ENCODE data around the gene TRIM17.

TRIM17 gene

GRCh38 chr1:228376651-228377631 is 39.7 kb downstream of the TRIM17 start:
- DNase-seq = no peak

GRCh38 chr1:228376262-228376628 is 40.4 kb downstream of the TRIM17 start:
- DNase-seq = no peak

GRCh38 chr1:228375578-228376261 is 40.9 kb downstream of the TRIM17 start:
- no peak for DNase-seq

- no peak for DNase-seq
These were observed 41.7 kb downstream of the TRIM17 start for GRCh38 chr1:228374711-228375577.

- DNase-seq = no peak
These were observed 42.7 kb downstream of the TRIM17 start for GRCh38 chr1:228373681-228374571.

- DNase-seq = no peak
These were observed 43.5 kb downstream of the TRIM17 start for GRCh38 chr1:228373004-228373680.

- no peak for DNase-seq
These were observed 44.3 kb downstream of the TRIM17 start for GRCh38 chr1:228372183-228373003.

- DNase-seq = no peak
These were observed 44.9 kb downstream of the TRIM17 start for GRCh38 chr1:228371741-228372182.

GRCh38 chr1:228370941-228371740 is 45.5 kb downstream of the TRIM17 start:
- no peak for DNase-seq

GRCh38 chr1:228370439-228370940 is 46.2 kb downstream of the TRIM17 start:
- no peak for DNase-seq

- DNase-seq = no peak
These were observed 46.8 kb downstream of the TRIM17 start for GRCh38 chr1:228369608-228370438.

GRCh38 chr1:228368801-228369607 is 47.7 kb downstream of the TRIM17 start:
- no peak for DNase-seq

GRCh38 chr1:228367798-228368791 is 48.6 kb downstream of the TRIM17 start:
- DNase-seq = no peak

GRCh38 chr1:228366866-228367741 is 49.6 kb downstream of the TRIM17 start:
- no peak for DNase-seq
